Measurements from ENCODE around the gene LAMTOR1. TPM values are rescaled to one million over a fixed set of nuclear protein-coding genes. Genes with fewer than 3 reads are reported as not detected.
A peak's percentile ranks its signal among the peaks of the same experiment; 100 is the strongest.

Gene LAMTOR1
- total RNA-seq (2014; rRNA removed): 160 and 169 TPM in 2 replicates
- Bru-seq, nascent RNA: percentile 91 among the genes with signal in this experiment
- percentile 92 among the genes with signal in this experiment for BruChase-seq, experiment 1, labeled RNA remaining after a 6-hour chase
- BruChase-seq, experiment 2, labeled RNA remaining after a 2-hour chase: percentile 93 among the genes with signal in this experiment
- long read RNA-seq, transcript LAMTOR1-204 (4 exons, 1,346 nt): minor isoform, 5 of 145 reads
- long read RNA-seq, transcript LAMTOR1-208 (5 exons, 965 nt): minor isoform, 13 of 145 reads
- long read RNA-seq, transcript LAMTOR1-201 (5 exons, 1,179 nt): major isoform, 98 of 145 reads
- long read RNA-seq, partial matches to known transcripts: 14 of 145 reads
- long read RNA-seq, other reads (novel, unspliced or antisense): 15 of 145 reads

- peak; percentile 94 for ATAC-seq
- Histone ChIP-seq H3K4me2 (ENCODE audit: low read length) (peak within 1 kb of the TSS; percentile 92), H3K36me3 (ENCODE audit: low read depth, low read length) (0 out of 2 replicates have a peak, but pooled peaks cover 9% of the 10 kb centered on the region), H3K4me1 (ENCODE audit: insufficient read depth, low read length) (peaks cover 18% of the 10 kb centered on the region), H3K27ac (ENCODE audit: low read length) (peak within 1 kb of the TSS; percentile 81), H3K9me2 (replicated peaks; ENCODE audit: low read length) (no peaks in the 10 kb centered on the region), H3F3A (ENCODE audit: low read length, unreplicated experiment) (no peaks in the 10 kb centered on the region), H2AFZ (ENCODE audit: low read length) (peak within 1 kb of the TSS; percentile 81), H3K27me3 (ENCODE audit: low read length) (no peaks in the 10 kb centered on the region), H3K79me2 (ENCODE audit: low read length) (peaks cover 31% of the 10 kb centered on the region), H3K9ac (ENCODE audit: low read length) (peak within 1 kb of the TSS; percentile 97), H3K4me3 (ENCODE audit: low read length) (peak within 1 kb of the TSS; percentile 83), H3K9me3 (ENCODE audit: low read length) (no peaks in the 10 kb centered on the region), H4K20me1 (ENCODE audit: low read length) (no peaks in the 10 kb centered on the region)
- DNase-seq: peak; percentile 99
- CTCF ChIA-PET: no interaction called here
- POLR2A ChIA-PET (ENCODE audit: unreplicated experiment): no interaction called here
- BruUV-seq (replicated peaks): no TSS peak
- TF ChIP-seq CTCF (conservative IDR thresholded peaks at IDR 0.05; ENCODE audit: low read depth, low read length) (peak; percentile 47; the same call in 1 of the 2 replicates), EZH2phosphoT487 (IDR thresholded peaks at IDR 0.05; ENCODE audit: borderline replicate concordance, low read length) (no peak), EZH2 (IDR thresholded peaks at IDR 0.05; ENCODE audit: low read length, unreplicated experiment) (no peak)
- intact Hi-C loops (cut with micrococcal nuclease): loop anchor here (1.0 to 5.0 kb wide), 3 partner anchors 9 to 79 kb away; partner anchors contain the start of genes ANAPC15, LRRC51 and NUMA1
Measured at GRCh38 chr11:72102946-72103753, at the start of gene LAMTOR1. TSS of gene LAMTOR1 (minus strand) at chr11:72103297. CDS start at chr11:72103224, 73 bp downstream.

GRCh38 chr11:72150882-72151281, 47.8 kb upstream of the LAMTOR1 start:
- no peaks in the 10 kb centered on the region for H3K36me3 ChIP-seq (ENCODE audit: low read depth, low read length)
- H3K4me3 ChIP-seq (ENCODE audit: low read length): no peak overlapping the region
- H3K27me3 ChIP-seq (ENCODE audit: low read length): peaks cover 1% of the 10 kb centered on the region; the same call in 1 of the 2 replicates
- intact Hi-C loops (cut with micrococcal nuclease): no loop called here
- POLR2A ChIA-PET (ENCODE audit: unreplicated experiment): no interaction called here
- H3K79me2 ChIP-seq (ENCODE audit: low read length): no peaks in the 10 kb centered on the region
- no peak for DNase-seq
- no peak overlapping the region for H3K27ac ChIP-seq (ENCODE audit: low read length)
- H3K9me2 ChIP-seq (replicated peaks; ENCODE audit: low read length): no peaks in the 10 kb centered on the region
- H4K20me1 ChIP-seq (ENCODE audit: low read length): no peaks in the 10 kb centered on the region
- ATAC-seq: no peak
- BruUV-seq (replicated peaks): no TSS peak
- no peak overlapping the region for H3K9ac ChIP-seq (ENCODE audit: low read length)
- no peak overlapping the region for H3K4me2 ChIP-seq (ENCODE audit: low read length)
- CTCF ChIA-PET: no interaction called here
- TF ChIP-seq EZH2 (IDR thresholded peaks at IDR 0.05; ENCODE audit: low read length, unreplicated experiment) (no peak), CTCF (conservative IDR thresholded peaks at IDR 0.05; ENCODE audit: low read depth, low read length) (no peak), EZH2phosphoT487 (IDR thresholded peaks at IDR 0.05; ENCODE audit: borderline replicate concordance, low read length) (no peak)
- H3F3A ChIP-seq (ENCODE audit: low read length, unreplicated experiment): no peaks in the 10 kb centered on the region
- H2AFZ ChIP-seq (ENCODE audit: low read length): no peak overlapping the region
- H3K4me1 ChIP-seq (ENCODE audit: insufficient read depth, low read length): no peaks in the 10 kb centered on the region
- H3K9me3 ChIP-seq (ENCODE audit: low read length): no peaks in the 10 kb centered on the region
